ENCODE measurements around the gene RNF135. TPM values are rescaled to one million over a fixed set of nuclear protein-coding genes. Genes with fewer than 3 reads are reported as not detected.
A peak's percentile ranks its signal among the peaks of the same experiment; 100 is the strongest.
"Not testable (repeated sequence)": the region's sequence is repeated elsewhere in the genome, so short reads cannot be mapped to it uniquely, and the experiment has no call there.

Gene RNF135
- total RNA-seq, 1 donor from 2014 or later, result 15.3 TPM

- no peak overlapping the region for H3K4me3 ChIP-seq (ENCODE audit: low read depth, low read length)
- no peak for DNase-seq (ENCODE audit: low read depth)
- TF ChIP-seq, protein P1, sequence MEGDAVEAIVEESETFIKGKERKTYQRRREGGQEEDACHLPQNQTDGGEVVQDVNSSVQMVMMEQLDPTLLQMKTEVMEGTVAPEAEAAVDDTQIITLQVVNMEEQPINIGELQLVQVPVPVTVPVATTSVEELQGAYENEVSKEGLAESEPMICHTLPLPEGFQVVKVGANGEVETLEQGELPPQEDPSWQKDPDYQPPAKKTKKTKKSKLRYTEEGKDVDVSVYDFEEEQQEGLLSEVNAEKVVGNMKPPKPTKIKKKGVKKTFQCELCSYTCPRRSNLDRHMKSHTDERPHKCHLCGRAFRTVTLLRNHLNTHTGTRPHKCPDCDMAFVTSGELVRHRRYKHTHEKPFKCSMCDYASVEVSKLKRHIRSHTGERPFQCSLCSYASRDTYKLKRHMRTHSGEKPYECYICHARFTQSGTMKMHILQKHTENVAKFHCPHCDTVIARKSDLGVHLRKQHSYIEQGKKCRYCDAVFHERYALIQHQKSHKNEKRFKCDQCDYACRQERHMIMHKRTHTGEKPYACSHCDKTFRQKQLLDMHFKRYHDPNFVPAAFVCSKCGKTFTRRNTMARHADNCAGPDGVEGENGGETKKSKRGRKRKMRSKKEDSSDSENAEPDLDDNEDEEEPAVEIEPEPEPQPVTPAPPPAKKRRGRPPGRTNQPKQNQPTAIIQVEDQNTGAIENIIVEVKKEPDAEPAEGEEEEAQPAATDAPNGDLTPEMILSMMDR (conservative IDR thresholded peaks at IDR 0.05; ENCODE audit: low read depth, low read length), result no peak
These were observed 33.3 kb downstream of the RNF135 start for GRCh38 chr17:31004160-31004559.

DNA sequence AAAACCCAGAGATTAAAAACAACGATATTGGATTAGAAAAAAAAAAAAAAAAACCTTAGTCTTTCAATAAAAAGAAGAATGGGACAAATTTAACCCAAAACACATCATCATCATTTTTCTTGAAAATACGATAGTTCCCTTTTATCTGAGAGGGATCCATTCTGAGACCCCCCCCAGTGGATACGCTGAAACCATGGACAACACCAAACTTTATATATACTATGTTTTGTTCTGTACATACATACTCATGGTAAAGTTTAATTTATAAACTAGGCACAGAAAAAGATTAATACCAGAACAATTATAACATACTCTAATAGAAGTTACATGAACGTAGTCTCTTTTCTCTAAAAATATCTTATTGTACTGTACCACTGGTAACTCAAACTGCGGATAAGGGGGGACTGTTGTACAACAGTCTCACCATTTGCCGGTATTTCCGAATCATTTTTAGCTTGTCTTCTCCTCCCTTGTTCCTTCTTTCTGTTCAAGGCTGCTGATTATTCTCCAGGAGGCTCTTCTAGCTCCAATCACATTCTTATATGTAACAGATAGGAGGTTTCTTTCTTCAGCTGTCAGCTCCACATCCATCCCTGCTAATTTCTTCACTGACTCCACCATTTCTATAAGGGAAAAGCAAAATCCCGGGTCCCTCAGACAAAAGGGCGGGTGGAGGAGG, 37.0 kb downstream of the RNF135 start:
- H3K4me3 ChIP-seq (ENCODE audit: low read depth, low read length), result peak overlapping the region; percentile 74
- DNase-seq (ENCODE audit: low read depth), result no peak
- TF ChIP-seq, protein P1 (conservative IDR thresholded peaks at IDR 0.05; ENCODE audit: low read depth, low read length), result no peak

DNA sequence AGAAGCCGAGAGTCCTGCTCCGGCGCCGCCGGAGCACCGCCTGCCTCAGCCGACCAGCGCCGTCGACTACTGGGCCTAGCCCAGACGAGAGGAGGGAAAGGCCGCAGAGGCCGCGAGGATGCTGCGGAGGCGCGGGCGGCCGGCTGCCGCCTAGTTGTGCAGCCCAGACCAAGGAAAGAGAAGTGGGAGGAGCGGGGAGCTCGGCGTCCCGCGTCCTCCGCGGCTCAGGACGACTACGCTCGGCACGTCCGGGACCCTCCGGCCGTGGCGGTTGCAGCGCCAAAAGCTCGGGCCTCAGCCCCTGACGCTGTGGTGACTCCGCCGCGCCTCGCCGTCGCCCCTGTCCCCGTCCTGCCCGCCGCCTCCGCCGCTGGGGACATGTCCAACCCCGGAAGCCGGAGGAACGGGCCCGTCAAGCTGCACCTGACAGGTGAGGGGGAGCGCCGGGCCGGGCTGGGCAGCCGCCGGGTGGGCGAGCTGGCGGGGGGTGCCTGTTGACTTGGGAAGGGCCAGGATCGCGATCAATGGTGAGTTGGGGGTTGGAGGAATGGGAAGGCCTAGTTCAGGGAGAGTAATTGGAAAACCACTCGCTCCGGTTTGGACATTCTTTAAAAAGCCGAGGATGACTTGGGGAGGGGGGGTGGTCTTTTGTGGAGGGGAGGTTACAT, 37.7 kb downstream of the RNF135 start:
- no peak for DNase-seq (ENCODE audit: low read depth)
- TF ChIP-seq, protein P1 (conservative IDR thresholded peaks at IDR 0.05; ENCODE audit: low read depth, low read length), result no peak
- peak overlapping the region; percentile 74 for H3K4me3 ChIP-seq (ENCODE audit: low read depth, low read length)

- H3K4me3 ChIP-seq (ENCODE audit: low read depth, low read length), result peak overlapping the region; percentile 74
- DNase-seq (ENCODE audit: low read depth), result not testable (repeated sequence)
These were observed 38.3 kb downstream of the RNF135 start for GRCh38 chr17:31009042-31009702.

GRCh38 chr17:31010014-31010413, 39.2 kb downstream of the RNF135 start:
- H3K4me3 ChIP-seq (ENCODE audit: low read depth, low read length), result peak overlapping the region; percentile 33
- not testable (repeated sequence) for DNase-seq (ENCODE audit: low read depth)

DNA sequence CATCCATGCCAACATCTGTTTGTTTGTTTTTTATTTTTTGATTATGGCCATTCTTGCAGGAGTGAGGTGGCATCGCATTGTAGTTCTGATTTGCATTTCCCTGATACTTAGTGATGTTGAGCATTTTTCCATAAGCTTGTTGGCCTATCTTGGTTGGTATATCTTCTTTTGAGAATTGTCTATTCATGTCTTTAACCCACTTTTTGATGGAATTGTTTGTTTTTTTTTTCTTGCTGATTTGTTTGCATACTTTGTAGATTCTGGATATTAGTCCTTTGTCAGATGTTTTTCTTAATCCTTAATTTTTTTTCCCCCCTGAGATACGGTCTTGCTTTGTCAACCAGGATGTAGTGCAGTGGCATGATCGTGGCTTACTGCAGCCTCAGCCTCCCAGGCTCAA, 43.0 kb downstream of the RNF135 start:
- no peak overlapping the region for H3K4me3 ChIP-seq (ENCODE audit: low read depth, low read length)
- TF ChIP-seq, protein P1 (conservative IDR thresholded peaks at IDR 0.05; ENCODE audit: low read depth, low read length), result no peak
- no peak for DNase-seq (ENCODE audit: low read depth)

DNA sequence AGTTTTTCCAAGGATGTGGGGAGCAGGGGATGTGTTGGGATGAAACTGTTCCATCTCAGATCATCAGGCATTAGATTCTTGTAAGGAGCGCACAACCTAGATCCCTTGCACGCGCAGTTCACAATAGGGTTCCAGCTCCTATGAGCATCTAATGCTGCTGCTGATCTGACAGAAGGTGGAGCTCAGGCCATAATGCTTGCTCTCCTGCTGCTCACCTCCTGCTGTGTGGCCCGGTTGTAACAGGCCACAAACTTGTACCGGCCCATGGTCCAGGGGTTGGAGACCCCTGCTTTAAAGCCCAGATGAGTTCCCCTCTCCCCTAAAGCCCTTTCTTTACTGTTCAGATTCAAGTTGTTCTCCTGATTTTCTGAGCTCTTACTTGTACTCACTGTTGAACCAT, 44.8 kb downstream of the RNF135 start:
- H3K4me3 ChIP-seq (ENCODE audit: low read depth, low read length), result no peak overlapping the region
- TF ChIP-seq, protein P1 (conservative IDR thresholded peaks at IDR 0.05; ENCODE audit: low read depth, low read length), result peak; percentile 15
- DNase-seq (ENCODE audit: low read depth), result no peak
